ENCODE results near the gene KIRREL2.

DNA sequence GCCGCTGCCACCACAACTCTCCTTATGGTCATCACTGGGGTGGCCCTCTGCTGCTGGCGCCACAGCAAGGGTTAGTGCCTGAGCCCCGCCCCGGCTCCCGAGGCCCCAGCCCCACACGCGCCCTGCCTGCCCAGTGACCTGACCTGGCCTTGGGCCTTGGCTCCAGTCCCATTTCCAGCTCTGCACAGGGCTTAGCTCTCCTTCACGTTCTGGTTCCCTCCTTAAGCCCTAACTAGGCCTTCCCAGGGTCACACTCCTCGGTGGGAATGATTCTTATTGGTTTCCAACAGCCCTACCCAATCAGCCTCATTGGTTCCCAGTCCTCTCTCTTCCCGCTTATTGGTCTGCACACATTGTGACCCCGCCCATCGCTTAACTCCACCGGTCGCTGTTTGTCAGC is 5.8 kb downstream of the KIRREL2 start:
- TF ChIP-seq, protein P1, sequence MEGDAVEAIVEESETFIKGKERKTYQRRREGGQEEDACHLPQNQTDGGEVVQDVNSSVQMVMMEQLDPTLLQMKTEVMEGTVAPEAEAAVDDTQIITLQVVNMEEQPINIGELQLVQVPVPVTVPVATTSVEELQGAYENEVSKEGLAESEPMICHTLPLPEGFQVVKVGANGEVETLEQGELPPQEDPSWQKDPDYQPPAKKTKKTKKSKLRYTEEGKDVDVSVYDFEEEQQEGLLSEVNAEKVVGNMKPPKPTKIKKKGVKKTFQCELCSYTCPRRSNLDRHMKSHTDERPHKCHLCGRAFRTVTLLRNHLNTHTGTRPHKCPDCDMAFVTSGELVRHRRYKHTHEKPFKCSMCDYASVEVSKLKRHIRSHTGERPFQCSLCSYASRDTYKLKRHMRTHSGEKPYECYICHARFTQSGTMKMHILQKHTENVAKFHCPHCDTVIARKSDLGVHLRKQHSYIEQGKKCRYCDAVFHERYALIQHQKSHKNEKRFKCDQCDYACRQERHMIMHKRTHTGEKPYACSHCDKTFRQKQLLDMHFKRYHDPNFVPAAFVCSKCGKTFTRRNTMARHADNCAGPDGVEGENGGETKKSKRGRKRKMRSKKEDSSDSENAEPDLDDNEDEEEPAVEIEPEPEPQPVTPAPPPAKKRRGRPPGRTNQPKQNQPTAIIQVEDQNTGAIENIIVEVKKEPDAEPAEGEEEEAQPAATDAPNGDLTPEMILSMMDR (IDR thresholded peaks at IDR 0.05) = no peak
- no peak for TF ChIP-seq POLR2A (IDR thresholded peaks at IDR 0.05)

All from vagina (tissue), 2 donors.